ENCODE measurements around the gene RASGRF2.
"Not testable (repeated sequence)": the region's sequence is repeated elsewhere in the genome, so short reads cannot be mapped to it uniquely, and the experiment has no call there.

RASGRF2 gene

GRCh38 chr5:81022688-81023084 lies 62.5 kb downstream of the RASGRF2 start:
- no peak for DNase-seq

DNA sequence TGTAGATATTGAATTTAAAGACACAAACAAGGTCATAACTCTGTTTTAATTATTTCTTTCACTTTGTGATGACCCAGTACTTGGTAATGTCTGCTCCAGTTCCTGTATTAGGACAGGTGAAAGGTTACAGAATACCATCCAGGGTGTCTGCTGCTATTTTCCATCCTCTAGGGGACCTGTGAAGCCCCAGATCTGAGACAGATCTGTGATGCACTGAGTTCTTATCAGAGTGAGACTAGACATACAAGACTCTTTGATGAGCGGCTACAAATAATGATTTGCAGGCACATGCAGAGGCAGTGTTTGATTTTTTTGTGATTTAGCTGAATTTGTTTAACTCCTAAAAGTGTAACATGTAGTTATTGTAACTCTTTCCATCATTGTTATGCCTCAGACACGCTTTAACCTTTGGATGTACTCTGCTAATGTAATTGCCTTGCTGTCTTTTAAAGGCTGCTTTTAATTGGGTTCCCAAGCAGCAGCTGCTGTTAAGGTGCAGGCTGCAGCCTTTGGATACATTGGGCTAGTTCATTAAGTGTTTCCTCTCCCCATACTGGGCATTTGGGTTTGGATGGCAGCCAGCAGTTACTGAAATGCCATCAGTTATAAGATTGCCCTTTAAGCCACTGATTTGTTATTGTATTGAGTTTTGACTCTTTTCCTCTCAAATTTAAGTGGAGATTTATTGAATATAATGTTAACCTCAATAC lies 63.3 kb downstream of the RASGRF2 start:
- no peak for DNase-seq

DNA sequence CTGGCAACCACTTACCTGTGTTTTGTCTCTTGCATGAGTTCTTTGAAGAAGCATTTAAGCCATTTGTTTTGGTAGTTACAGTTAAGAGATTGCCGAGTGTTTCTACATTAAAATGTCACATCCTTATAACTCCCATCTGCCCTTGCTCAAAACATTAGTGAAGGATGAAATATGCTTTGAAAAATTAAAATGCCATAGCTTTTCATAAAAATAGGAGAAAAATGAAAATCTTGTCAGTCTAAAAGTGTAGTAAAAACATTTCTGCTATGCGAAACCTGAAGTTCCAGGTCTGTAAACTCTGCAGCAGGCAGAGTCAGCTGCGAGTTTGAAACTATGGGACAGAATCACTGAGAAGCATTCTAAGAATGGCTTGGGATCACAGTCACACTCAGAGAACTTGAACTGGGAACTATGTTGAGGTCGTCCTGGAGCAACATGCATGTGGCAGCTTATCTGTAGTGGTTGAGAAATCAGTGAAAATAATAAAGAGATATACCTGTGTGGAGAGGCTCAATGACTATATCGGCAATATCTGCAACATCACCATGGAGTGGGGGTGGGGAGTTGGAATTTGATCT lies 67.4 kb downstream of the RASGRF2 start:
- no peak for DNase-seq

- not testable (repeated sequence) for DNase-seq
Observed at GRCh38 chr5:81028888-81029287, 68.7 kb downstream of the RASGRF2 start.

- DNase-seq = not testable (repeated sequence)
Observed at GRCh38 chr5:81029736-81030135, 69.6 kb downstream of the RASGRF2 start.

DNA sequence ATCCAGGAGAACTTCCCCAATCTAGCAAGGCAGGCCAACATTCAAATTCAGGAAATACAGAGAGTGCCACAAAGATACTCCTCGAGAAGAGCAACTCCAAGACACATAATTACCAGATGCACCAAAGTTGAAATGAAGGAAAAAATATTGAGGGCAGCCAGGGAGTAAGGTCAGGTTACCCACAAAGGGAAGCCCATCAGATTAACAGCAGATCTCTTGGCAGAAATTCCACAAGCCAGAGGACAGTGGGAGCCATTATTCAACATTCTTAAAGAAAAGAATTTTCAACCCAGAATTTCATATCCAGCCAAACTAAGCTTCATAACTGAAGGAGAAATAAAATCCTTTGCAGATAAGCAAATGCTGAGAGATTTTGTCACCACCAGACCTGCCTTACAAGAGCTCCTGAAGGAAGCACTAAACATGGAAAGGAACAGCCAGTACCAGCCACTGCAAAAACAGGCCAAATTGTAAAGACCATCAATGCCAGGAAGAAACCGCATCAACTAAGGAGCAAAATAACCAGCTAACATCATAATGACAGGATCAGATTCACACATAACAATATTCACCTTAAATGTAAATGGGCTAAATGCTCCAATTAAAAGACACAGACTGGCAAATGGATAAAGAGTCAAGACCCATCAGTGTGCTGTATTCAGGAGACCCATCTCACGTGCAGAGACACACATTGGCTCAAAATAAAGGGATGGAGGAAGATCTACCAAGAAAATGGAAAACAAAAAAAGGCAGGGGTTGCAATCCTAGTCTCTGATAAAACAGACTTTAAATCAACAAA lies 70.3 kb downstream of the RASGRF2 start:
- not testable (repeated sequence) for DNase-seq

GRCh38 chr5:81035522-81035921 lies 75.4 kb downstream of the RASGRF2 start:
- DNase-seq = no peak

GRCh38 chr5:81038495-81038894 lies 78.3 kb downstream of the RASGRF2 start:
- no peak for DNase-seq

DNA sequence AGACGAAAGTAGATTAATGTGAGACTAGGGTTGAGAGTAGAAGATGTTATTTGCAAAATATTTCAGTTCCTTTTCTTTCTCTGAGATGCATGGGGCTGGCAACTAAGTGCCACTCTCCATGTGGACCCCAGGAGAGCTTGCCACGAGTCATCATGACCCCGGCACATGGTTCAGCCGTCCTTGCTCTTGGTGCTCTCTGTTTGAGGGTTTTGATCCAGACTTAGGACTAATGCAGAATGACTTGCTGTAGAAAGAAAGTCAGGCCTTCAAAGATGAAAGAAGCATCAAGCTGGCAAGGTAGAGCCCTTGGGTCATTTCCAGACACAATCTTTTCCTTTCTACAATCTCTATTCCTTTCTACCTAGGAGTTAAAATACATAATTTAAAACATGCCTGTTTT lies 84.7 kb downstream of the RASGRF2 start:
- no peak for DNase-seq

DNA sequence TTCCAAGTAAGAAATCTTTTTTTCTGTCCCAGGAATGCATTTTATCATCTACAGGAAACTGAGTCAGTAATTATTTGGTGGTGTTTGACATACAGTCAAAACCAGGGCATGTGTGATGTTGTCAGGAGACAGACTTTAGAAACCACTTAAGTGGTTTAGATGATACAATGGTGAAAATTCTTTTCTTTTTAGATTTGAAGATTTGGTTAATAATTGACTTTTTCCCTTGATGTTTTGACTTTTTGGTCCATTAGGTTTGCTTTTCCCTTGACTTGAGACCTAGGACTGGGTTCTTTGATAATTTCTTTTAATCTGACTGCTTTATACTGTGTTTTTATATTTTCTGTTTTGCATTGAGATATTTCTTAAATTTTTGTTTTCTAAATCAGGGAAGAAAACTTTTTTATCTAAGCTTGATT lies 85.2 kb downstream of the RASGRF2 start:
- no peak for DNase-seq

DNA sequence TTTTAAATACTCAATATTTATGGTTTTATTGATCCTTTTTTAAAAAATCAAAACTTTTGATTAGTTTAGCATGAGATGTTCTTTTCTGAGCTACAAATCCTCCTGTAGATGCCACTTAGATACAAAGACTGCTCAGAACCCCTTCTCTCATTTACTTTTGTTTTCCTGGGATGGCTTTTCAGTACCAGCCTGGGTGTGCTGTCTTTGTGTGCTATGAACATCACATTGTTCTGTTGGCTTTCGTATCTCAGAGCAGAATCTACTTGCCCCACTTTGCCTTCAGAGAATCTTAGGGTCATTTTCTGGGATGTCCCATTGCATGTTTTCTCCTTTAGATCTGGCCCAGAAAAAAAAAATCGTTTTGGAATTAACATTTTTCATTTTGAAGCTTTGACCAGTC lies 85.9 kb downstream of the RASGRF2 start:
- no peak for DNase-seq

- DNase-seq = no peak
Observed at GRCh38 chr5:81052325-81052724, 92.2 kb downstream of the RASGRF2 start.

DNA sequence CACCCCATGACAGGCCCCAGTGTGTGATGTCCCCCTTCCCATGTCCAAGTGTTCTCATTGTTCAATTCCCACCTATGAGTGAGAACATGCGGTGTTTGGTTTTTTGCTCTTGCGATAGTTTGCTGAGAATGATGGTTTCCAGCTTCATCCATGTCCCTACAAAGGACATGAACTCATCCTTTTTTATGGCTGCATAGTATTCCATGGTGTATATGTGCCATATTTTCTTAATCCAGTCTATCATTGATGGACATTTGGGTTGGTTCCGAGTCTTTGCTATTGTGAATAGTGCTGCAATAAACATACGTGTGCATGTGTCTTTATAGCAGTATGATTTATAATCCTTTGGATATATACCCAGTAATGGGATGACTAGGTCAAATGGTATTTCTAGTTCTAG lies 93.1 kb downstream of the RASGRF2 start:
- not testable (repeated sequence) for DNase-seq

GRCh38 chr5:81058121-81058520 lies 98.0 kb downstream of the RASGRF2 start:
- DNase-seq = no peak

- DNase-seq = no peak
Observed at GRCh38 chr5:81065492-81065891, 105.3 kb downstream of the RASGRF2 start.

DNA sequence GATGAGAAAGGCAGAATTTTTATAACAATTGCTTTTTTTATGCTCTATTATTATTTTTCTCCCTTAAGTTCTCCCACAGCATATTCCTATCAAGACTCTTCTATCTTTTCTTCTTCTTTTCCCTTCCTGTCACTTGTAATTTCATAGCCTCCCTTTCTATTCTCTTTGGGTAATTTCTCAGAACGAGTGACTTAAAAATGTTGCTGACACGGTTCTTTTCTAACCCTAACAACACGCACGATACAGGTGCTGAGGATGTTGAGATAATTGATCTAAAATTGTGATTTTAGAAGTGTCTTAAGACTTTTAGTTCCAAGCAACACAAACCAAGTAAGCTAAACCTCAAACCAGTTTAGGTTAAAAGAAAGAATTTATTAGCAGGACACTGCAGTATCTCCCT lies 105.9 kb downstream of the RASGRF2 start:
- DNase-seq = no peak

GRCh38 chr5:81067406-81067805 lies 107.2 kb downstream of the RASGRF2 start:
- no peak for DNase-seq

DNA sequence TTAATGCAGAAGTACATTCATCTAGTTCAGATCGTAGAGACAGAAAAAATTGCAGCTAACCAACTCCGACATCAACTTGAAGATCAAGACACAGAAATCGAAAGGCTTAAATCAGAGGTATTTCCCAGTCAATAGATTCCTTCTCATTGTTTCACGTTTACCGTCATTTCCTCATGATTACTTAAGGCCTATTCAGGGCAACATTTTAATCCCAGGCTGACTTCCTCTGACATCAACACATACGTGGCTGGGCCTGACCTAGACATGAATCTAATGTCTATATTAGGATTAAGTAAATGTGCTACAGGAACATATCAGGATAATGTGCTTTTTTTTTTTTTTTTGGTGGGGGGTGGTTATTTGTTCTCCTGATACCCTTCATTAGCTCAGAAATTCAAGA lies 107.9 kb downstream of the RASGRF2 start:
- DNase-seq = no peak

DNA sequence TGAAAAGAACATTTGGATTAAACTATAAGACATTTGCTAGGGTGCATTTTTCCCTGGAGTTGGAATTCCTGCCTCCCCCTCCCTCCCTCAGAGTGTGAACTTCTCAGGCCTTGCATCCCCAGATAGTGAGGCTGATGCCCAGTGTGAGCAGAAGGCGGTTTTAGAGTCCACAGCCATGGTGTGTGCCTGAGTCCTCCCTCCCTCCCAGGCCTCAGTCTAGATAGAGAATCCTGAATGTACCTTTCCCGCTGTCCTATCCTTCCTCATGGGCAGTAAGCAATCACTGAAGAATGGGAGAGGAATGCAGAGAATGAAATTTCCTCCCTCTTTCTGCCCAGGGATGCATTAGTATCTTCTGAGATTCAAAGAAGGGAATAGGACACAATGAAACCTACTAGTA lies 108.5 kb downstream of the RASGRF2 start:
- no peak for DNase-seq

- no peak for DNase-seq
Observed at GRCh38 chr5:81069990-81070389, 109.8 kb downstream of the RASGRF2 start.

DNA sequence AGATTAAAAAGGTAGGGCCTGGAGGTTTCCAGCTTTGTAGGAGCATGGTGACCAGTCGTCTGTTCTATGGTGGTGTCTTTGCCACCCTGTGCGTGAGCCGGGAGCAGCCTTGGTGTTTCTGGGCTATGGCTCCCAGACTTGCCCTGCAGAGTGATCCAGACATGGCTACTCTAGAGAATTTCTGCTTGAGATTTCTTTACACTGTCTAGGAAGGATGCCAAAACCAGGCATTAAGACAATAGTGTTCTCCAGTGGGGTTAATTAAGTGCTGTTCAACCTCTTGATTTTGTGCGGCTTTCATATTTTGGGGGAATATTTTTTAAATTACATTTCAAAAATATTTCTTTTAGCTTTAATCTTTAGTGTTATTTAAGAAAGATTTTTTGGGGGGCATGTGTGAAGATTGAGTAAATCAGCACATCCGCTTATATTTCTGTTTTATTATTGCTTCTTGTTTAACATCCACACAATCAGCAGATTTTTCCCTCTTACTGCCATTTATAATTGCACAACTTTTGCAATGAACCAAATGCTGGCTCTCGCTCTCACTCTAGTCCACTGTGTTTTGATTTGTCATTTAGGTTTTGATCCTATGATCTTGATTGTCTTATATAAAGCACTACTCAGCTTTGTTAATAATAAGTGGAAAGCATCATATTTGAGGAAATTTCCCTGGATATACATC lies 110.5 kb downstream of the RASGRF2 start:
- DNase-seq = no peak

DNA sequence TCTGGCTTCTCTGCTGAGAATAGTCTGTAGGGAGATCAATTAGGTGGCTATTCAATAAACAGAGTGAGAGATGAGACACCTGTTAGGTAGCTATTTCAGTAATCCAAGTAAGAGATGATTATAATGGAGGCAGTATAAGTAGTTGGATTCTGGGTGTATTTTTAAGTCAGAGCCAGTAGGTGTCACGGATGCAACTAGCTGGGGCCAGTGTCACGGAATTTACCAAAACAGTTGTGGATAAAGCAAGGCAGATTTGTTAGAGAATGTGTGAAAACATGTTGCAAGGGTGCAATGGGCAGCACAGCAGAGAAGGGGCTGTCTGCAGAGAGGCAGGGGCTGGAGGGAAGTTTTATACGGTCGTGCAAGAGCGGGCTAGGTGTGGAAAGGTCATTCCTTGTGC lies 114.9 kb downstream of the RASGRF2 start:
- no peak for DNase-seq

GRCh38 chr5:81077105-81077504 lies 116.9 kb downstream of the RASGRF2 start:
- DNase-seq = no peak

GRCh38 chr5:81078930-81079329 lies 118.8 kb downstream of the RASGRF2 start:
- DNase-seq = no peak
